ENCODE measurements around the gene MTRF1. TPM values are rescaled to one million over a fixed set of nuclear protein-coding genes. Genes with fewer than 3 reads are reported as not detected.

MTRF1 gene
- total RNA-seq, 1 donor from 2014 or later = 13.7 TPM

- no peaks in the 10 kb centered on the region for H3K27me3 ChIP-seq (ENCODE audit: low read depth)
- no peak overlapping the region for H3K4me3 ChIP-seq
- no peak for TF ChIP-seq CTCF (IDR thresholded peaks at IDR 0.05)
- H3K9me3 ChIP-seq = no peaks in the 10 kb centered on the region
- peaks cover 21% of the 10 kb centered on the region for H3K36me3 ChIP-seq
- DNase-seq (no peak), ATAC-seq (no peak)
- H3K27ac ChIP-seq = no peak overlapping the region
- intact Hi-C loops (cut with DNase I) = no loop called here
- H3K4me1 ChIP-seq = peaks cover 7% of the 10 kb centered on the region
Measured at GRCh38 chr13:41259875-41260501, 3.4 kb downstream of the MTRF1 start.

- Histone ChIP-seq H3K27ac (no peak overlapping the region), H3K9me3 (no peaks in the 10 kb centered on the region), H3K36me3 (peaks cover 42% of the 10 kb centered on the region), H3K4me1 (peaks cover 3% of the 10 kb centered on the region), H3K27me3 (ENCODE audit: low read depth) (no peaks in the 10 kb centered on the region), H3K4me3 (no peak overlapping the region)
- DNase-seq (no peak), ATAC-seq (no peak)
- TF ChIP-seq CTCF (IDR thresholded peaks at IDR 0.05) = no peak
- intact Hi-C loops (cut with DNase I) = no loop called here
Measured at GRCh38 chr13:41257535-41257934, 5.8 kb downstream of the MTRF1 start.

- no peaks in the 10 kb centered on the region for H3K27me3 ChIP-seq (ENCODE audit: low read depth)
- no peaks in the 10 kb centered on the region for H3K4me1 ChIP-seq
- no peak for TF ChIP-seq CTCF (IDR thresholded peaks at IDR 0.05)
- intact Hi-C loops (cut with DNase I) = no loop called here
- DNase-seq (no peak), ATAC-seq (no peak)
- no peaks in the 10 kb centered on the region for H3K9me3 ChIP-seq
- no peak overlapping the region for H3K4me3 ChIP-seq
- peaks cover 46% of the 10 kb centered on the region for H3K36me3 ChIP-seq
- H3K27ac ChIP-seq = no peak overlapping the region
Measured at GRCh38 chr13:41254902-41255301, 8.5 kb downstream of the MTRF1 start.

- DNase-seq (no peak), ATAC-seq (no peak)
- Histone ChIP-seq H3K9me3 (no peaks in the 10 kb centered on the region), H3K4me3 (no peak overlapping the region), H3K27ac (no peak overlapping the region), H3K27me3 (ENCODE audit: low read depth) (no peaks in the 10 kb centered on the region), H3K4me1 (no peaks in the 10 kb centered on the region), H3K36me3 (peaks cover 55% of the 10 kb centered on the region)
- TF ChIP-seq CTCF (IDR thresholded peaks at IDR 0.05) = no peak
- intact Hi-C loops (cut with DNase I) = no loop called here
Measured at GRCh38 chr13:41250993-41251392, 12.4 kb downstream of the MTRF1 start.

GRCh38 chr13:41246969-41247680 lies 16.3 kb downstream of the MTRF1 start:
- DNase-seq (no peak), ATAC-seq (no peak)
- Histone ChIP-seq H3K4me1 (no peaks in the 10 kb centered on the region), H3K36me3 (peaks cover 27% of the 10 kb centered on the region), H3K27ac (no peak overlapping the region), H3K27me3 (ENCODE audit: low read depth) (no peaks in the 10 kb centered on the region), H3K4me3 (no peak overlapping the region), H3K9me3 (no peaks in the 10 kb centered on the region)
- intact Hi-C loops (cut with DNase I) = no loop called here
- no peak for TF ChIP-seq CTCF (IDR thresholded peaks at IDR 0.05)

Measured in lower lobe of right lung (tissue), 2 donors.